PC-9 (cell line): ENCODE data around the gene PTBP2. TPM values are rescaled to one million over a fixed set of nuclear protein-coding genes. Genes with fewer than 3 reads are reported as not detected.

Source experiments
- BruUV-seq: library from RNA; stranded (reverse); fragments of 400-500 nt; replicated peaks from 2 replicates; lab custom pipeline; 2021; lab: Mats Ljungman, UMichigan
- CTCF ChIA-PET: fragments of 300-600 bp; sonication (Branson Sonifier 250); formaldehyde crosslinking; loops from one replicate; lab custom pipeline; 2022; ENCODE audit warnings: antibody characterized with exemption; lab: Charles Lee
- POLR2A ChIA-PET: fragments of 300-600 bp; sonication (Branson Sonifier 250); formaldehyde crosslinking; loops from one replicate; lab custom pipeline; 2022; ENCODE audit warnings: antibody characterized with exemption; ENCODE audit not compliant: unreplicated experiment; lab: Charles Lee
- DNase-seq, 2 experiments: peaks; one replicate each; pipeline versions ENCODE4 v3.0.0 to v3.0.0-alpha.2; 2015 to 2022; ENCODE audit warnings: mixed read lengths in 1 of 2
- H2AFZ ChIP-seq: fragments of 200-600 bp; sonication (generic); 2 replicates; pipeline ENCODE4 v1.8.1; 2017; ENCODE audit warnings: antibody characterized with exemption
- H3F3A ChIP-seq: fragments of 200-600 bp; sonication (generic); 2 replicates; pipeline ENCODE4 v1.8.1; 2017; ENCODE audit warnings: antibody characterized with exemption, mild to moderate bottlenecking, low read depth; ENCODE audit not compliant: insufficient read depth
- H3K27ac ChIP-seq: fragments of 200-600 bp; sonication (generic); 2 replicates; pipeline ENCODE4 v1.6.1; 2016; ENCODE audit warnings: mixed run types
- H3K27me3 ChIP-seq: fragments of 200-600 bp; sonication (generic); 2 replicates; pipeline ENCODE4 v1.6.1; 2016; ENCODE audit warnings: low read depth, mixed run types; ENCODE audit not compliant: insufficient read depth
- H3K36me3 ChIP-seq: fragments of 200-600 bp; sonication (generic); 2 replicates; pipeline ENCODE4 v1.6.1; 2016; ENCODE audit warnings: low read depth, mixed run types
- H3K4me1 ChIP-seq: fragments of 200-600 bp; sonication (generic); replicated peaks from 2 replicates; pipeline ENCODE4 v1.6.1; 2016; ENCODE audit warnings: mixed run types; ENCODE audit not compliant: insufficient read depth
- H3K4me2 ChIP-seq: fragments of 200-600 bp; sonication (generic); 2 replicates; pipeline ENCODE4 v1.6.1; 2017; ENCODE audit warnings: mixed run types
- H3K4me3 ChIP-seq: fragments of 200-600 bp; sonication (generic); 2 replicates; pipeline ENCODE4 v1.6.1; 2016; ENCODE audit warnings: mixed run types
- H3K79me2 ChIP-seq: fragments of 200-600 bp; sonication (generic); 2 replicates; pipeline ENCODE4 v1.6.1; 2017; ENCODE audit warnings: low read depth, mixed run types
- H3K9me2 ChIP-seq: fragments of 200-600 bp; sonication (generic); 2 replicates; pipeline ENCODE4 v1.8.1; 2017; ENCODE audit warnings: mild to moderate bottlenecking; ENCODE audit not compliant: insufficient read depth
- H3K9me3 ChIP-seq: fragments of 200-600 bp; sonication (generic); 2 replicates; pipeline ENCODE4 v1.8.1; 2016; ENCODE audit warnings: low read depth; ENCODE audit not compliant: insufficient read depth
- H4K20me1 ChIP-seq: fragments of 200-600 bp; sonication (generic); 2 replicates; pipeline ENCODE4 v1.8.1; 2017; ENCODE audit not compliant: insufficient read depth
- CTCF ChIP-seq: fragments of 200-600 bp; sonication (generic); conservative IDR thresholded peaks from 2 replicates; pipeline ENCODE4 v1.6.1; 2017; ENCODE audit warnings: mixed run types, antibody characterized with exemption, mild to moderate bottlenecking, moderate library complexity
- EZH2 ChIP-seq: fragments of 200-600 bp; sonication (generic); IDR thresholded peaks from 2 replicates; pipeline ENCODE4 v1.8.0; 2017; ENCODE audit warnings: antibody characterized with exemption, low read depth
- intact Hi-C: fragments of 100-400 bp; cut with micrococcal nuclease; formaldehyde crosslinking; loops from one replicate; pipeline ENCODE4 v1.10.0; 2022; ENCODE audit not compliant: unreplicated experiment
- total RNA-seq: library from RNA; stranded (reverse); gene quantifications from 2 replicates; pipeline ENCODE4 v1.2.3, GENCODE V29; 2021

PTBP2 gene
- total RNA-seq, 1 experiment from 2014 or later = 14.0 TPM

GRCh38 chr1:96723377-96723776, 1.8 kb downstream of the PTBP2 start:
- H3K9me3 ChIP-seq = no peaks in the 10 kb centered on the region
- H2AFZ ChIP-seq = no peak overlapping the region
- H3K9me2 ChIP-seq = no peaks in the 10 kb centered on the region
- peaks cover 28% of the 10 kb centered on the region for H3K36me3 ChIP-seq
- H3K4me1 ChIP-seq = peaks cover 17% of the 10 kb centered on the region
- H3K27me3 ChIP-seq = no peaks in the 10 kb centered on the region
- 0 out of 2 replicates have a peak, but pooled peaks cover 4% of the 10 kb centered on the region for H3F3A ChIP-seq
- TF ChIP-seq CTCF (no peak), EZH2 (no peak)
- POLR2A ChIA-PET = no interaction called here
- CTCF ChIA-PET = no interaction called here
- BruUV-seq = no TSS peak
- peak overlapping the region; percentile 97 for H3K4me2 ChIP-seq
- H4K20me1 ChIP-seq = no peaks in the 10 kb centered on the region
- H3K79me2 ChIP-seq = peaks cover 59% of the 10 kb centered on the region
- peak overlapping the region; percentile 92 for H3K4me3 ChIP-seq
- H3K27ac ChIP-seq = no peak overlapping the region
- DNase-seq = no peak
- intact Hi-C loops = no loop called here

- H3K4me2 ChIP-seq = peak overlapping the region; percentile 97; the same call in 1 of the 2 replicates
- H3K9me3 ChIP-seq = no peaks in the 10 kb centered on the region
- H2AFZ ChIP-seq = no peak overlapping the region
- CTCF ChIA-PET = no interaction called here
- DNase-seq = no peak
- no TSS peak for BruUV-seq
- H3K9me2 ChIP-seq = no peaks in the 10 kb centered on the region
- TF ChIP-seq EZH2 (no peak), CTCF (no peak)
- intact Hi-C loops = no loop called here
- H3K36me3 ChIP-seq = peaks cover 33% of the 10 kb centered on the region
- no peak overlapping the region for H3K27ac ChIP-seq
- 0 out of 2 replicates have a peak, but pooled peaks cover 4% of the 10 kb centered on the region for H3F3A ChIP-seq
- H3K4me1 ChIP-seq = peaks cover 17% of the 10 kb centered on the region
- H3K4me3 ChIP-seq = peak overlapping the region; percentile 92; the same call in 1 of the 2 replicates
- POLR2A ChIA-PET = no interaction called here
- no peaks in the 10 kb centered on the region for H4K20me1 ChIP-seq
- peaks cover 65% of the 10 kb centered on the region for H3K79me2 ChIP-seq
- H3K27me3 ChIP-seq = no peaks in the 10 kb centered on the region
Measured at GRCh38 chr1:96723936-96724335, 2.4 kb downstream of the PTBP2 start.

GRCh38 chr1:96727860-96728259, 6.3 kb downstream of the PTBP2 start:
- DNase-seq = no peak
- ChIA-PET CTCF (interaction anchor here (0.7 kb wide), 1 partner anchor 19 kb away, joined by 3 read pairs; no protein-coding TSS in a partner anchor), POLR2A (no interaction called here)
- TF ChIP-seq EZH2 (no peak), CTCF (no peak)
- Histone ChIP-seq H3K27me3 (no peaks in the 10 kb centered on the region), H3K4me3 (no peak overlapping the region), H2AFZ (no peak overlapping the region), H4K20me1 (peaks cover 33% of the 10 kb centered on the region), H3K27ac (no peak overlapping the region), H3K36me3 (peaks cover 56% of the 10 kb centered on the region), H3K4me2 (no peak overlapping the region), H3K9me3 (no peaks in the 10 kb centered on the region), H3K9me2 (no peaks in the 10 kb centered on the region), H3K79me2 (peaks cover 91% of the 10 kb centered on the region), H3F3A (no peaks in the 10 kb centered on the region; the same call in 1 of the 2 replicates), H3K4me1 (peaks cover 10% of the 10 kb centered on the region)
- intact Hi-C loops = no loop called here
- no TSS peak for BruUV-seq
